IMR-90 (cell line): ENCODE data around the gene KANSL3. TPM values are rescaled to one million over a fixed set of nuclear protein-coding genes. Genes with fewer than 3 reads are reported as not detected.

ENCODE experiments used
- ATAC-seq: fragments of 200-7000 bp; cut with Tn5 transposase; 2 replicates; pipeline ENCODE4 v1.9.1; 2020; ENCODE audit warnings: low read depth, mild to moderate bottlenecking, moderate library complexity
- BruUV-seq: library from RNA; stranded (reverse); fragments of 400-500 nt; replicated peaks from 2 replicates; lab custom pipeline; 2021; lab: Mats Ljungman, UMichigan
- CTCF ChIA-PET: fragments of 300-600 bp; formaldehyde crosslinking; extraction: SDS; loops from one replicate; lab custom pipeline; 2021; ENCODE audit warnings: antibody characterized with exemption; lab: Yijun Ruan, JAX
- POLR2A ChIA-PET: fragments of 300-600 bp; sonication (Branson Sonifier 250); formaldehyde crosslinking; loops from one replicate; lab custom pipeline; 2022; ENCODE audit warnings: antibody characterized with exemption; ENCODE audit not compliant: unreplicated experiment; lab: Charles Lee
- DNase-seq: peaks from one replicate; pipeline ENCODE4 v3.0.0; 2013
- H2AFZ ChIP-seq: replicated peaks from 2 replicates; pipeline ENCODE3; 2013; ENCODE audit warnings: low read length, mild to moderate bottlenecking; ENCODE audit not compliant: poor library complexity
- H2AK5ac ChIP-seq: 2 replicates; pipeline ENCODE4 v1.6.1; 2013; ENCODE audit warnings: low read depth, low read length, inconsistent platforms
- H2AK9ac ChIP-seq: replicated peaks from 2 replicates; pipeline ENCODE3; 2013; ENCODE audit warnings: mild to moderate bottlenecking, low read depth, low read length, moderate library complexity; ENCODE audit not compliant: poor library complexity
- H2BK120ac ChIP-seq: 2 replicates; pipeline ENCODE4 v1.6.1; 2013; ENCODE audit warnings: low read depth, low read length, inconsistent platforms
- H2BK15ac ChIP-seq: 3 replicates; pipeline ENCODE4 v1.6.1; 2013; ENCODE audit warnings: low read depth, low read length, inconsistent platforms
- H2BK20ac ChIP-seq: 2 replicates; pipeline ENCODE4 v1.6.1; 2013; ENCODE audit warnings: low read depth, mild to moderate bottlenecking, inconsistent platforms, low read length, moderate library complexity
- H2BK5ac ChIP-seq: 2 replicates; pipeline ENCODE4 v1.6.1; 2013; ENCODE audit warnings: mild to moderate bottlenecking, low read depth, low read length, inconsistent platforms; ENCODE audit not compliant: poor library complexity, severe bottlenecking
- H3K14ac ChIP-seq: replicated peaks from 2 replicates; pipeline ENCODE4 v1.6.1; 2013; ENCODE audit warnings: low read depth, low read length, inconsistent platforms
- H3K18ac ChIP-seq: 2 replicates; pipeline ENCODE4 v1.6.1; 2013; ENCODE audit warnings: low read depth, low read length, control low read depth
- H3K23ac ChIP-seq: 2 replicates; pipeline ENCODE4 v1.6.1; 2013; ENCODE audit warnings: low read depth, low read length, inconsistent platforms
- H3K27ac ChIP-seq: 2 replicates; pipeline ENCODE4 v1.5.1; 2013; ENCODE audit warnings: mild to moderate bottlenecking, control low read depth, low read length; ENCODE audit not compliant: insufficient read depth
- H3K27me3 ChIP-seq: 2 replicates; pipeline ENCODE4 v1.6.1; 2013; ENCODE audit warnings: low read length; ENCODE audit not compliant: control insufficient read depth, insufficient read depth
- H3K36me3 ChIP-seq: 2 replicates; pipeline ENCODE4 v1.6.1; 2013; ENCODE audit warnings: low read length, mixed read lengths; ENCODE audit not compliant: control insufficient read depth, insufficient read depth
- H3K4ac ChIP-seq: 2 replicates; pipeline ENCODE4 v1.6.1; 2013; ENCODE audit warnings: low read depth, low read length, inconsistent platforms
- H3K4me1 ChIP-seq: 2 replicates; pipeline ENCODE4 v1.6.1; 2013; ENCODE audit warnings: low read length, mixed read lengths; ENCODE audit not compliant: control insufficient read depth, insufficient read depth
- H3K4me2 ChIP-seq: 2 replicates; pipeline ENCODE4 v1.6.1; 2013; ENCODE audit warnings: low read depth, mild to moderate bottlenecking, control low read depth, low read length, moderate library complexity
- H3K4me3 ChIP-seq: 2 replicates; pipeline ENCODE4 v1.5.1; 2013; ENCODE audit warnings: low read depth, mild to moderate bottlenecking, control low read depth, low read length, moderate library complexity; ENCODE audit not compliant: insufficient read depth
- H3K56ac ChIP-seq: 2 replicates; pipeline ENCODE4 v1.6.1; 2013; ENCODE audit warnings: low read length, inconsistent platforms; ENCODE audit not compliant: insufficient read depth; ENCODE audit errors: extremely low read depth
- H3K79me1 ChIP-seq, 2 experiments: 2 replicates each; pipeline ENCODE4 v1.6.1; 2013; ENCODE audit warnings: low read length in 2 of 2, inconsistent platforms in 1 of 2, low read depth in 1 of 2
- H3K9ac ChIP-seq: 2 replicates; pipeline ENCODE4 v1.6.1; 2013; ENCODE audit warnings: low read depth, low read length, control low read depth
- H3K9me1 ChIP-seq: 2 replicates; pipeline ENCODE4 v1.6.1; 2013; ENCODE audit warnings: low read length, inconsistent platforms; ENCODE audit not compliant: insufficient read depth
- H3K9me3 ChIP-seq: 2 replicates; pipeline ENCODE4 v1.6.1; 2013; ENCODE audit warnings: low read length; ENCODE audit not compliant: control insufficient read depth, insufficient read depth
- H4K20me1 ChIP-seq: 2 replicates; pipeline ENCODE4 v1.6.1; 2013; ENCODE audit warnings: low read length, inconsistent platforms; ENCODE audit not compliant: insufficient read depth
- H4K5ac ChIP-seq: 2 replicates; pipeline ENCODE4 v1.6.1; 2013; ENCODE audit warnings: mild to moderate bottlenecking, low read depth, low read length, control low read depth
- H4K8ac ChIP-seq, 2 experiments: 2 replicates each; pipeline ENCODE4 v1.6.1; 2013; ENCODE audit warnings: low read depth in 2 of 2, low read length in 2 of 2, control low read depth in 1 of 2, inconsistent platforms in 1 of 2
- H4K91ac ChIP-seq: 2 replicates; pipeline ENCODE4 v1.6.1; 2013; ENCODE audit warnings: low read depth, low read length, inconsistent platforms; ENCODE audit not compliant: insufficient read depth
- CHD1 ChIP-seq: IDR thresholded peaks from 2 replicates; pipeline ENCODE4 v1.6.1; 2012; ENCODE audit warnings: low read depth, low read length, improper control_type of control experiment
- ELK1 ChIP-seq: fragments of 150-350 bp; IDR thresholded peaks from 2 replicates; pipeline ENCODE4 v1.6.1; 2016; ENCODE audit warnings: low read depth, mild to moderate bottlenecking, low read length, moderate library complexity, borderline replicate concordance
- FOS ChIP-seq: fragments of 150-350 bp; IDR thresholded peaks from 2 replicates; pipeline ENCODE4 v1.6.1; 2016; ENCODE audit warnings: low read depth, low read length
- MAFK ChIP-seq: IDR thresholded peaks from 2 replicates; pipeline ENCODE4 v1.6.1; 2012; ENCODE audit warnings: low read depth, low read length, improper control_type of control experiment
- MXI1 ChIP-seq: IDR thresholded peaks from 2 replicates; pipeline ENCODE4 v1.6.1; 2012; ENCODE audit warnings: low read depth, mild to moderate bottlenecking, low read length, moderate library complexity, borderline replicate concordance
- RFX5 ChIP-seq: IDR thresholded peaks from 2 replicates; pipeline ENCODE4 v1.8.0; 2012; ENCODE audit warnings: low read depth, mild to moderate bottlenecking, low read length, moderate library complexity
- USF2 ChIP-seq: fragments of 150-350 bp; IDR thresholded peaks from 2 replicates; pipeline ENCODE4 v1.6.1; 2017; ENCODE audit warnings: mild to moderate bottlenecking, antibody characterized with exemption, low read length, low read depth
- WGBS, 2 experiments: methylation state at CpG; one replicate each; pipeline versions ENCODE4 v1.1.5 to v1.1.7; 2013; ENCODE audit warnings: missing lambda C conversion rate in 2 of 2; ENCODE audit not compliant: insufficient read length in 1 of 2; ENCODE audit errors: extremely low coverage in 2 of 2; 5-methylcytosine and 5-hydroxymethylcytosine counted together
- dilution Hi-C: fragments of 300-500 bp; cut with HindIII; formaldehyde crosslinking; loops from one replicate; pipeline ENCODE4 v1.14.3; 2018; ENCODE audit warnings: low sequenced_read_pairs; ENCODE audit not compliant: unreplicated experiment
- in situ Hi-C: fragments of 300-500 bp; cut with MboI; formaldehyde crosslinking; loops from 3 replicates; pipeline ENCODE4 v1.14.3; 2019; ENCODE audit warnings: low sequenced_read_pairs, inconsistent platforms, mixed read lengths
- intact Hi-C: fragments of 100-400 bp; cut with micrococcal nuclease; formaldehyde crosslinking; loops from 2 replicates; pipeline ENCODE4 v1.10.0; 2022
- polyA plus RNA-seq, 3 experiments: library from polyadenylated mRNA; depleted of rRNA; stranded (reverse); fragments of >200 nt; gene quantifications; 2 replicates each; pipeline ENCODE4 v1.2.3, GENCODE V29; 2012; ENCODE audit warnings: low replicate concordance in 1 of 3
- total RNA-seq: library from RNA; depleted of rRNA; stranded (reverse); fragments of >200 nt; gene quantifications from 2 replicates; pipeline ENCODE4 v1.2.3, GENCODE V29; 2012

The KANSL3 gene
- total and polyA plus RNA-seq, 2 of the 4 experiments (the other 2 are of a cell fraction), result 22.2 to 26.3 TPM

GRCh38 chr2:96551605-96552314 lies 86.4 kb downstream of the KANSL3 start (continued):
- no peak for TF ChIP-seq RFX5

- H3K27me3 ChIP-seq, result no peaks in the 10 kb centered on the region
- TF ChIP-seq FOS (no peak), ELK1 (no peak), MAFK (no peak), USF2 (no peak), MXI1 (no peak), CHD1 (no peak)
- no peak overlapping the region for H3K4me3 ChIP-seq
- no peak overlapping the region for H4K91ac ChIP-seq
- no peak overlapping the region for H3K4ac ChIP-seq
- H3K27ac ChIP-seq, result no peak overlapping the region
- H3K4me2 ChIP-seq, result no peak overlapping the region
- no peak overlapping the region for H3K14ac ChIP-seq
- H2BK5ac ChIP-seq, result no peak overlapping the region
- H2AK9ac ChIP-seq, result peak overlapping the region; percentile 55
- peaks cover 25% of the 10 kb centered on the region for H3K36me3 ChIP-seq
- in situ Hi-C loops, result no loop called here
- ChIA-PET POLR2A (no interaction called here), CTCF (no interaction called here)
- no peak overlapping the region for H2AK5ac ChIP-seq
- H4K20me1 ChIP-seq, result peaks cover 8% of the 10 kb centered on the region
- DNase-seq (no peak), ATAC-seq (no peak)
- intact Hi-C loops, result no loop called here
- no peak overlapping the region for H2BK120ac ChIP-seq
- no peak overlapping the region for H4K5ac ChIP-seq
- peaks cover 4 to 14% of the 10 kb centered on the region in 2 experiments; a peak in 2 of 4 replicates for H3K79me1 ChIP-seq
- H3K9me1 ChIP-seq, result no peaks in the 10 kb centered on the region
- no peak overlapping the region for H3K56ac ChIP-seq
- H3K4me1 ChIP-seq, result peaks cover 5% of the 10 kb centered on the region; the same call in 1 of the 2 replicates
- no peak overlapping the region for H3K18ac ChIP-seq
- no peak overlapping the region for H3K9ac ChIP-seq
- H2BK20ac ChIP-seq, result no peak overlapping the region
- no peak overlapping the region for H4K8ac ChIP-seq
- H3K9me3 ChIP-seq, result no peaks in the 10 kb centered on the region
- 100% methylated on average over 2 of the region's 14 CpGs; no CpG with 5 or more reads in 1 of the 2 experiments for WGBS, 2 experiments
- no peak overlapping the region for H2AFZ ChIP-seq
- no peak overlapping the region for H3K23ac ChIP-seq
- no TSS peak for BruUV-seq
- no peak overlapping the region for H2BK15ac ChIP-seq
- dilution Hi-C loops, result no loop called here
Measured at GRCh38 chr2:96550787-96551604, 87.1 kb downstream of the KANSL3 start.
